NB4 (cell line): ENCODE data around the gene PRKAB1.

Experiments
- DNase-seq: peaks from one replicate; pipeline ENCODE4 v3.0.0; 2010; ENCODE audit warnings: low read depth
- H3K4me3 ChIP-seq: one replicate; pipeline ENCODE4 v1.5.1; 2011; ENCODE audit warnings: mild to moderate bottlenecking, low read depth, low read length, moderate library complexity
- CTCF ChIP-seq: IDR thresholded peaks from one replicate; pipeline ENCODE4 v1.5.1; 2012; ENCODE audit warnings: low read depth, low read length
- MYC ChIP-seq: IDR thresholded peaks from 2 replicates; pipeline ENCODE4 v1.6.1; 2011; ENCODE audit warnings: low read depth, low read length
- POLR2A ChIP-seq: IDR thresholded peaks from 2 replicates; pipeline ENCODE4 v1.6.1; 2011; ENCODE audit warnings: mild to moderate bottlenecking; ENCODE audit not compliant: insufficient read length; ENCODE audit errors: extremely low read depth
- TF ChIP-seq, protein P1 (sequence below): IDR thresholded peaks from 2 replicates; pipeline ENCODE4 v1.6.1; 2011; ENCODE audit warnings: low read depth, low read length

The PRKAB1 gene

DNA sequence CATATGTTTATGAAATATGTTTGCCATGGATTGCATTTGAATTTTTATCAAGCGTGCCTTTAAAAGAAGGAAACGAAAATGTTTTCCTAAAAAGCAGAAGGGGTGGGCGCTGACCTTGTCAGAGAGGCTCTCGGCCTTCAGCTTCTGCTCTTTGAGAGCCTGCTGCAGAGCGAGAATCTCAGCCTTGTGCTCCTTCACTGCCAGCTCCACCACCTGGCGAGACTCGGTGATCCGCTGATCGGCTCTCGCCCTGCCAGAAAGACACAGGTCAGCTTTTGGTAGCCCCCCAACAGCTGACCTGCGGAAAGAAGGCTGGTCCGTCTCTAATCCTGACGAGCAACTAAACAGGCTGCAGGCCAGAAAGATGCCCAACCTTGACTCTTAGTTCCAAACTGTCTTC is 62.4 kb downstream of the PRKAB1 start:
- no peak for TF ChIP-seq CTCF
- TF ChIP-seq MYC, result no peak
- TF ChIP-seq POLR2A, result no peak
- TF ChIP-seq, protein P1, sequence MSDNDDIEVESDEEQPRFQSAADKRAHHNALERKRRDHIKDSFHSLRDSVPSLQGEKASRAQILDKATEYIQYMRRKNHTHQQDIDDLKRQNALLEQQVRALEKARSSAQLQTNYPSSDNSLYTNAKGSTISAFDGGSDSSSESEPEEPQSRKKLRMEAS, result no peak

More for the DNA sequence above, 62.4 kb downstream of the PRKAB1 start:
- no peak overlapping the region for H3K4me3 ChIP-seq
- DNase-seq, result no peak
